HG02970 (cell line): ENCODE measurements around the gene FOXO6.

Experiments
- ATAC-seq: cut with Tn5 transposase; IDR thresholded peaks from one replicate; pipeline ENCODE4 v1.9.1; 2021; ENCODE audit warnings: mild to moderate bottlenecking, moderate library complexity, moderate number of reproducible peaks; ENCODE audit not compliant: unreplicated experiment, low FRiP score

Gene FOXO6

DNA sequence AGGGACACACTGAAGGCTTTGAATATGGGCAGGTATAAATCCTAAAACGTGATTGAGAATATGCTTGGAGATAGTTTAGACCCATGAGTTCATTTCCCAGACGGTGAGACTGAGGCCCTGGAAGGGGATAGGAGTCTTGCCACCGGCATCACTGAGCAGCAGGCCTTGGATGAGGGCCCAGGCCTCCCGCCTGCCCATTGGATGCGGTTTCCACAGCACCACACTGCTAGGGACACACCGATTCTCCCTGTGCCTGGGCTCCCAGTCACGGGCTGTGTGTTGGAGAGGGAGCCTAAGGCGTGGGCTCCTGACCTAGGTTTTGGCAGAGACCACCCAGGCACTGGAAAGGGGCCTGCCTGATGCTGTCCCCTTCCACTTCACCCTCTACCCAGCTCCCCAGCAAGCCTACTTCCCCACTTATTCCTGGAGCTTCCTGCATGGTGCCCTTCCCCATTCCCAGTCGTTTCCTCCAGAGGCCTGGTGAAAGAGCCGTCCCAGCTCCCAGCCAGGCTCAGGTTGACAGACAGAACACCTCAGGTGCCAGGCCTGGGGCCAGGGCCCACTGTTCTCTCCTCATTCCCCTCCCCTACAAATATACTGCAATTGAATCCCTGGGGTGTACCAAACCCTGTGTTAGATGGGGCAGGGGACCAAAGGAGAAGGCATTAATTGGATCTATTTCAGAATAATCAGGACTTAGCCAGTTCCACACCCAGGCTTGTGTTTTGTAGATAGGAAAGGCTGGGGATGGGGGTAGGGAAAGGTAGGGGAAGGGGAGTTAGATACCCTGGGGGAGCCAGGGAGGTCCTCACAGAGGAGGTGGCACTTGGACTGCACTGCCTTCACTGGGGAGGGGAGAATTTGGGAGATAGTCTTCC is 3.4 kb downstream of the FOXO6 start:
- no peak for ATAC-seq

- no peak for ATAC-seq
Observed at GRCh38 chr1:41365320-41365633, 4.0 kb downstream of the FOXO6 start.

DNA sequence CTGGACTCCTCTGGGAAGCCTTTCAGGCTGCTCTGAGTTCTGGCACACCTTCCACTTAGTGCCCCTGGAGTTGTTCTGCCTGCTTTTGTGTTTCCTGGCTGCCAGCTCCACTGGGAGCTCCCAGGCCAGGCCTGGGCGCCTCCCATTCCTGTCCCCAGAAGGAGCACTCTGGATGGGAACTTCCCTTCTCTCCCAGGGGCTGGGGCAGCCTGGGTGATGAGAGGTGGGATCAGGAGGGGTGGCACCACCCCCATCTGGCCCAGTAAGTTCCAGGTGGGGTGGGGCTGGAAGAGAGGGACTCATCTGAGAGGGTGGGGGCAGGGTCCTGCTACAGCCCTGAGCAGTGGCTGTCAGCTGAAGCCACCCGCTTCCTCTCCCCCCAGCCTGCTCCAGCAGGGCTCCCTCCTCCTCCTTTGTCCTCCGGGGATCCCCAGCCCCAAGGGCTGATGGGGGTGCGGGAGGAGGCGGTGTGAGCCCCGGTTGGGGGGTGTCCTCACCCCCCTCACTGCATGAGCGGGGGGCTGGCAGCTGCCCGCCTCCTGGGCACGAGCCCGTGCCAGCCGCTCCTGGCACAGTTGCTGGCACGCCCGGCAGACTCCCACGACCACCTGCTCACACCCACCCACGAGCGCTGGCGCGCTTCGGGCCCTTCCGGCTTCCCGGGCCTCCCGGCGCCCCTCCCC is 4.7 kb downstream of the FOXO6 start:
- no peak for ATAC-seq

DNA sequence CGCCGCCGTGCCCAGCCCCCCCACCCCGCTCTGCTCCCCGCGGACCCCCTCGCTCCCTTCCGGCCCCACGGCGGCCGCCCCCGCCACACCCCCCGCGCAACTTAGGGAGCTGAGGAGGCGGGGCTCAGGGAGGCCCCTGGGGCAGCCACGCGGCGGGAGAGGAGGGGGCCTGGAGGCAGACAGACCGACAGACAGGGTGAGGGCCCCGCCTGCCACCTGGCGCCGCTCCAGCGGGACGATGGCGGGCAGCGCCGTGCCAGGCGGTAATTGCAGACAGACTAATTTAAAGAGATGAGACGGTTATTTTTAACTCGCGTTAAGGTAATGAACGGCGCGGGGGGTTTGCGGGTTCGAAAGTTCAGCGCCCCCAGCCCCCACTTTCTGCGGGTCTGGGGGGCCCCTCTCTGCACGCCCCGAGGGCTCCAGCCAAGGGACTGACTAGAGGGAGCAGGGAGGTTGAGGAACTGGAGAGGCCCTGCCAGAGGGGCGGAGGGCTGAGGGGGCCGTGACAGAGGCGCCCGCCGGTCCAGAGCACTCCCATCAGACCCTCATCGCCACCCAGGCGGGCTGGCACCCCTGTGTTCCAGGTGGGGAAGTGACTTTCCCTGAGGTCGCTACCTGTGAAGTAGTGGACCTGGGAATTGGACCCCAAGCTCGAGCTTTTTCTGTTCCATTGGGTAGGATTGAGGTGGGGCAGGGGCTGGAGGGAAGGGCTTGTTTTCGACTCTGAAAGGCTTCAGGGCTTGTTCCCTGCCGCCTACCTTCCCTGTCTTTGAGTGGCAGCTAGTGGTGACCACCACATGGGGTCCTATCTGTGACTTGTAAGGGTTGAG is 5.4 kb downstream of the FOXO6 start:
- ATAC-seq = no peak

- no peak for ATAC-seq
Observed at GRCh38 chr1:41367288-41367642, 6.0 kb downstream of the FOXO6 start.

DNA sequence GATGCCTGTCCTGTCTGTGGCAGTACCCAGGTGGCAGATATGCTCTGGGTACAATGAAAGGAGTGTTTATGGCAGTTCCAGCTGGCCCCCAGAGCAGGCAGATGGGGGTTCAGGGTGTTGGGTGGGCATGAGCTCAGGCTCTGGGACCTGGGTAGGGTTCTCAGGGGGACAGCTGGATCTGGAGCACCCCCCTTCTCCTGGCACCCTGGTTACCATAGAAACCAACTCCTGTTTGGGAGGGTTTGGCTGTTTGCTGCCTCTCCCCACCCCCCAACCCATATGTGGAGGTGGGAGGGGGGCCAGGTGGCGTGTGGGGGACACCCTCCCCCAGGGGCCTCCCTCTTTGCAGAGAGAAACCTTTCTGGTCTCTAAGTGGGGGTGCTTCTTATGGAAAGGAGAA is 7.1 kb downstream of the FOXO6 start:
- no peak for ATAC-seq

DNA sequence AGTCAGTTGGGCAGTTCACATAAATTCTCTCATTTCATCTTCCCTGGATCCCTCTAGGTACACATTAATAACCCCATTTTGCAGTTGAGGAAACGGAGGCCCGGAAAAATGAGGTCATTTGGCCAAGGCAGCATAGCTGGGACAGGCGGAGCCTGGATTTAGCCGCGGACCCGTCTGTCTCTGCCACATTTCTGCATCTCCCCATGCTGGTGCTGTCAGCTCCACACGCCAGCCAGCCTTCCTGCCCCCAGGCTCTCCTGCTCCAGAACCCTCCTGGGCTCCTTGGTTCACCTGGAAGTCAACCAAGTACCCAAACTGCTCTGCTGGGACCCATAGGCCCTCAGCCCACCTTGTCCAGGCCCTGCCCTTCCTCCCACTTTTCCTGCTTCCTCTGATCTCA is 7.6 kb downstream of the FOXO6 start:
- ATAC-seq = no peak

- ATAC-seq = no peak
Observed at GRCh38 chr1:41369531-41369930, 8.3 kb downstream of the FOXO6 start.

- ATAC-seq = no peak
Observed at GRCh38 chr1:41370225-41370624, 9.0 kb downstream of the FOXO6 start.

DNA sequence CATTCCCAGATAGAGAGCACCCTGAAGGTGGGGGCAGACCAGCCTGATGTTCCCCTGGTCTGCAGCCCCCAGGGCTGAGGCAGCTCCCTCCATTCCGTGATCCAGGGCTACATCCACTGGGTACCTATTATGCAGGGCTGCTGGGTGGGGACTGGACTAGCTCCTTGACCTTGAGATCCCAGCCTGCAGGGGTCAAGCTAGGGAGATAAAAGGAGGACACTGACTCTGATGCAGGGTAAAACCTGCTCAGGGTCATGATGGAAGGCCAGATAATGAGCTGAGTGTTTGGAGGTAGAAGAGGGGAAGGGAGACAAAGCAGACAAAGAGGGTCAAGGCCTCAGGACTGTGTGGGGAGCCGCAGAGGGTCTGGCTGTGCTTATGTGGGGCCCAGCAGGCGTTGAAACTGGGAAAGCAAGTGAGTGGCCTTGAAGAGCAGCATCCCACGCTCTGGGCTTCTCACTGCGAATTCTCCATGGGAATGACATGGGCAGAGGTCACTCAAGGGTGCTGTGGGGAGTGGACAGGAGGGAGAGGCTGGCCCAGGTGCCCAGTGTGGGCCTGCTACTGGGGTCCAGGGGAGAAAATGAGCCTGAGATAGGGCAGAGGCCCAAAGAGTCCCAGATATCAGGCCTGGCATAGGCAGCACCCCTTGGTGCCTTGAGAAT is 9.7 kb downstream of the FOXO6 start:
- ATAC-seq = no peak

DNA sequence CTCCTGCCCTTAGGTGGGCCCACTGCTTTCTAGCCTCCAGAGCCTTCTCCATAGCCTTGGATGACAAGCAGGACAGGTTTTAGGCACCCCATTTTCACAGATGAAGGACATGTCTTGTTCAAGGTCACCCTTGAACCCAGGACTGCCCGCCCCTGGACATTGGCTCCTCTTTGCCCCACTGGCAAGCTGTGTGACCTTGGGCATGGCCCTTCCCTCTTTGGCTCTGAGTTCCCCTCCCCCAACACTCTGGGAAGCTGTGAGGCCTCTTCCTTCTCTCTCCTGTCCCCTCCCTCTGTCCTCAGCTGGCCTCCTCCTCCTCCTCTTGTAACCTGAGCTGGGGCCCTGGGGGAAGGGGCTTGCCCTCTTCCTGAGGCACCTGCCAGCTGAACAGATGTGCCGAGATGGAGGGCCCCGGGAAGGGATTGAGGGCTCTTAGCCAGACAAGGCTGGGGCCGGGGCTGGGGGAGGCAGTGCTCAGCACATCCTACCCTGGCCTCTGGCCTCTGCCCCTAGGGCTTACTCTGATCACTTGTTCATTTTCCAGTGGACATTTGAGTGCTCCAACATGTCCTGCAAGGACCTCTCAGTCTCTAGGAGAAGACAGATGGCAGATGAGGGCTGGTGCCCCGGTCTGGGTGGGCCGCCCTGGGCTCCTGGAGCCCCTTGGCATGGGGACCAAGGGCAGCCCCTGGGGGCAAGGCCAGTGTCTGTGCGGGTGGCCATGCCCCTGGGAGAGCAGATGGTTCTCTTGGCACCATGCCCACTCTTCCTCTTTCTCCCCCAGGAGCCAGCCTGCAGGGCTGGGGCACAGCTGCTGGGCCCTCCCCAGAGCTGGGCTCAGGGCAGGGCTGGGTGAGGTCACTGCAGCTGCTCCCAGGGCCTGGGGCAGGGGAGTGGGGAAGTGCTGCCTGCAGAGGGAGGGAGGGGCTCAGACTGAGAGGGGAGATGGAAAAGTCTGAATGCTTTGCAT is 10.7 kb downstream of the FOXO6 start:
- no peak for ATAC-seq

- no peak for ATAC-seq
Observed at GRCh38 chr1:41372600-41372993, 11.4 kb downstream of the FOXO6 start.

DNA sequence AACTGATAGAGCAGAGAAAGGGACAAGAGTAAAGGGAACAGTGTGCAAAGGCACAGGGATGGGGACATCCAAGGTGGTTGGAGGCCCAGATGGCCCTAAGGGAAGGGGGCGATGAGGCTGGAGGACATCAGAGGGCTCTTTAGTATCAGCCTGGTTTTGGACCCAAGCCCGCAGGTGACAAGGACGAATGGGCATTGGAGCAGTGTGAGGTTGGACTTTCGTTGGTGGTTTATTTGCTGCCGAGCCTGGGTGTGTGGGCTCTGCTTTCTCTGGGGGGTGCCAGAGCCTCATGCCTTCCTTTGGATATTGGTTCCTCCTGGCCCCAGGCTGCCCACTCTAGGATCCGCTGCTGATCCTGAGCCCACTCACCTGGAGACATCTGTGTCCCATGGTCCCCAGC is 12.1 kb downstream of the FOXO6 start:
- no peak for ATAC-seq

GRCh38 chr1:41374711-41375110 is 13.5 kb downstream of the FOXO6 start:
- ATAC-seq = no peak

GRCh38 chr1:41377397-41377796 is 16.2 kb downstream of the FOXO6 start:
- no peak for ATAC-seq

DNA sequence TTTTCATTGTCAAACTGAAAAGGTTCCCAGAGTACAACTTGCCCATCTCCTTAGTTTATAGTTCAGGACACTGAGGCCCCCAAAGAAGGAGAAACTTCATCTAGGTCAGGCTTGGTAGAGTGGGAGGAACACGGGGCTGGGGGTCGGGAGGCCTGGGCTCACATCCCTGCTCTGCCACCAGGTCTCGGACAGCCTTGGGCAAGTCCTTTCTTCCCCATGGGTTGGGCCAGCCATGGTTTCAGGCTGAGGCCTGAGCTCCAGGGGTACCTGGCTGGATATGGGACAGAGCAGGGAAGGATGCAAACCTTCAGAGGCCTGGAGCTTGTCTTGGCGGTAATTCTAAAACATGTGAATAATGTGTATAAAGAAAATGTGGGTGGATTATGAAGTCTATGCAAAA is 17.0 kb downstream of the FOXO6 start:
- ATAC-seq = no peak

DNA sequence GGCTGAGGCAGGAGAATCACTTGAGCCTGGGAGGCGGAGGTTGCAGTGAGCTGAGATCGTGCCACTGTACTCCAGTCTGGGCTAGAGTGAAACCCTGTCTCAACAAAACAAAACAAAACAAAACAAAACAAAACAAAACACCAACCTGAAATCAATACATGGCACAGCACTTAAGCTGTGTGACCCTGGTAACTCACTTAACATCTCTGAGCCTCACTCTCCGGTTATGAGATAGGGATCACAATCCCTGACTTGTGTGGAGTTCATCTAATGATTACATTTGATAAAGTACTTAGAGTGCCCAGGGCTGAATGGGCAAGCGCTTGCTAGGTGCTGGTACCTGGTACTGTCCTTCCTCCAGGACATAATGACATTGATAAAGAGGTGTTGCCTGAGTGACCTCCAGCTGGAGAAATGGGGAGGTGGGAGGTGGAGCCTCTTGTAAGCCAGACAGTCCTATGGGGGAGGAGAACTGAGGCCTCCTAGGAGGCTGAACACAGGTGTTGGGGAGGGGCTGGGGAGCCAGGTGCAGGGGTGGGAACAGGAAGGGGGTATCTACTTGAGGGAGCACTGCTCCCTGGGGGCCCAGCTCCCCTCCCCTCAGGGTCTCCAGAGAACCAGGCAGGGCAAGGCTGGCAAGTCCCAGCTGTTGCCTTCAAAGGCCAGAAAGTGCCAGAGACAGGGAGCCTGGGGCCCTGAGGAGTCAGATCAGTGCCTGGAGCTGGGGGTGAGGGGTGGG is 17.9 kb downstream of the FOXO6 start:
- no peak for ATAC-seq

- ATAC-seq = no peak
Observed at GRCh38 chr1:41379738-41380130, 18.5 kb downstream of the FOXO6 start.

GRCh38 chr1:41380195-41380594 is 19.0 kb downstream of the FOXO6 start:
- no peak for ATAC-seq
